ENCODE measurements around the gene HTR4.

DNA sequence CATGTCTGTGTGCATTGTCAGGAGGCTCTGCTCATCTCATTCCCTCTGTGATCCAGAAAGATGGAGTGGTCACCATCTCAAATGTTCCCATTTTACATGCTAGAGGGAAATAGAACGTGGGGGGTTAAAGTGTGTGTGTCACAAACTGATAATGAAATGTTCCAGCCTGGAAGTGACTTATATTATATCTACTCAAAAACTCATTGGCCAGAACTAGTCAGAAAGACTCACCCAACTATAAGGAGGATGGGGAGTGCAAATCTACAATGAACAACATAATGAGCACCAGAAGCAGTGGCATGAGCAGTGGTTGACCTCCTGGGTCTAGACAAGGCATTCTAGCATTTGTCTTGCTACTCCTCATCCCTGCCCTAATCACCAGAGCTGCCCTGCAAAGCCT is 81.0 kb downstream of the HTR4 start:
- TF ChIP-seq POLR2A (IDR thresholded peaks at IDR 0.05) (no peak), EP300 (IDR thresholded peaks at IDR 0.05) (no peak)
- TF ChIP-seq, protein P1, sequence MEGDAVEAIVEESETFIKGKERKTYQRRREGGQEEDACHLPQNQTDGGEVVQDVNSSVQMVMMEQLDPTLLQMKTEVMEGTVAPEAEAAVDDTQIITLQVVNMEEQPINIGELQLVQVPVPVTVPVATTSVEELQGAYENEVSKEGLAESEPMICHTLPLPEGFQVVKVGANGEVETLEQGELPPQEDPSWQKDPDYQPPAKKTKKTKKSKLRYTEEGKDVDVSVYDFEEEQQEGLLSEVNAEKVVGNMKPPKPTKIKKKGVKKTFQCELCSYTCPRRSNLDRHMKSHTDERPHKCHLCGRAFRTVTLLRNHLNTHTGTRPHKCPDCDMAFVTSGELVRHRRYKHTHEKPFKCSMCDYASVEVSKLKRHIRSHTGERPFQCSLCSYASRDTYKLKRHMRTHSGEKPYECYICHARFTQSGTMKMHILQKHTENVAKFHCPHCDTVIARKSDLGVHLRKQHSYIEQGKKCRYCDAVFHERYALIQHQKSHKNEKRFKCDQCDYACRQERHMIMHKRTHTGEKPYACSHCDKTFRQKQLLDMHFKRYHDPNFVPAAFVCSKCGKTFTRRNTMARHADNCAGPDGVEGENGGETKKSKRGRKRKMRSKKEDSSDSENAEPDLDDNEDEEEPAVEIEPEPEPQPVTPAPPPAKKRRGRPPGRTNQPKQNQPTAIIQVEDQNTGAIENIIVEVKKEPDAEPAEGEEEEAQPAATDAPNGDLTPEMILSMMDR (IDR thresholded peaks at IDR 0.05) = no peak
